ENCODE data around the gene SMIM32.
A peak's percentile ranks its signal among the peaks of the same experiment; 100 is the strongest.

Gene SMIM32

GRCh38 chr5:136207631-136208030 is 14.7 kb upstream of the SMIM32 start:
- no peak for DNase-seq (ENCODE audit: low spot score)

- no peak for DNase-seq (ENCODE audit: low spot score)
Observed at GRCh38 chr5:136206361-136206760, 13.4 kb upstream of the SMIM32 start.

- DNase-seq (ENCODE audit: low spot score) = no peak
Observed at GRCh38 chr5:136205941-136206340, 13.0 kb upstream of the SMIM32 start.

- DNase-seq (ENCODE audit: low spot score) = no peak
Observed at GRCh38 chr5:136205061-136205702, 12.2 kb upstream of the SMIM32 start.

GRCh38 chr5:136203303-136203922 is 10.5 kb upstream of the SMIM32 start:
- no peak for DNase-seq (ENCODE audit: low spot score)

- DNase-seq (ENCODE audit: low spot score) = no peak
Observed at GRCh38 chr5:136202469-136203205, 9.7 kb upstream of the SMIM32 start.

- DNase-seq (ENCODE audit: low spot score) = no peak
Observed at GRCh38 chr5:136201870-136202269, 8.9 kb upstream of the SMIM32 start.

GRCh38 chr5:136200761-136201160 is 7.8 kb upstream of the SMIM32 start:
- no peak for DNase-seq (ENCODE audit: low spot score)

- DNase-seq (ENCODE audit: low spot score) = no peak
Observed at GRCh38 chr5:136200130-136200529, 7.2 kb upstream of the SMIM32 start.

GRCh38 chr5:136199408-136199807 is 6.4 kb upstream of the SMIM32 start:
- no peak for DNase-seq (ENCODE audit: low spot score)

GRCh38 chr5:136198453-136198852 is 5.5 kb upstream of the SMIM32 start:
- no peak for DNase-seq (ENCODE audit: low spot score)

GRCh38 chr5:136197462-136198142 is 4.6 kb upstream of the SMIM32 start:
- no peak for DNase-seq (ENCODE audit: low spot score)

- no peak for DNase-seq (ENCODE audit: low spot score)
Observed at GRCh38 chr5:136195971-136196820, 3.2 kb upstream of the SMIM32 start.

- no peak for DNase-seq (ENCODE audit: low spot score)
Observed at GRCh38 chr5:136194576-136194975, 1.6 kb upstream of the SMIM32 start.

- no peak for DNase-seq (ENCODE audit: low spot score)
Observed at GRCh38 chr5:136193322-136193935, 467 bp upstream of the SMIM32 start.

GRCh38 chr5:136192015-136192525 is 892 bp downstream of the SMIM32 start:
- no peak for DNase-seq (ENCODE audit: low spot score)

- peak; percentile 31 for DNase-seq (ENCODE audit: low spot score)
Observed at GRCh38 chr5:136191304-136192014, 1.5 kb downstream of the SMIM32 start.

- no peak for DNase-seq (ENCODE audit: low spot score)
Observed at GRCh38 chr5:136190904-136191303, 2.1 kb downstream of the SMIM32 start.

GRCh38 chr5:136190091-136190720 is 2.8 kb downstream of the SMIM32 start:
- no peak for DNase-seq (ENCODE audit: low spot score)

GRCh38 chr5:136188859-136189258 is 4.1 kb downstream of the SMIM32 start:
- no peak for DNase-seq (ENCODE audit: low spot score)
